Natural killer cell (primary cell): Measurements from ENCODE around the gene C11orf54. TPM values are rescaled to one million over a fixed set of nuclear protein-coding genes. Genes with fewer than 3 reads are reported as not detected.

Source experiments
- ATAC-seq, 3 donors: fragments of 150-1000 bp in 2 of 3; fragments of 200-7000 bp in 1 of 3; cut with Tn5 transposase; 1 replicate in 1 of 3; 2 replicates in 2 of 3; pipeline ENCODE4 v1.10.0; 2021; ENCODE audit warnings: mild to moderate bottlenecking in 2 of 3, moderate library complexity in 2 of 3
- DNase-seq, 2 donors: peaks; one replicate each; pipeline versions ENCODE4 v3.0.0 to v3.0.0-alpha.2; 2013 to 2021; ENCODE audit warnings: mixed read lengths in 1 of 2
- H3K27ac ChIP-seq: one replicate; pipeline ENCODE4 v1.5.1; 2013; ENCODE audit warnings: mild to moderate bottlenecking, low read length
- H3K27me3 ChIP-seq: one replicate; pipeline ENCODE4 v1.6.1; 2013; ENCODE audit warnings: low read length; ENCODE audit not compliant: control insufficient read depth, insufficient read depth
- H3K36me3 ChIP-seq: one replicate; pipeline ENCODE4 v1.6.1; 2013; ENCODE audit warnings: low read length; ENCODE audit not compliant: control insufficient read depth, insufficient read depth
- H3K4me1 ChIP-seq: one replicate; pipeline ENCODE4 v1.6.1; 2013; ENCODE audit warnings: low read length; ENCODE audit not compliant: control insufficient read depth, insufficient read depth
- H3K4me3 ChIP-seq: one replicate; pipeline ENCODE4 v1.5.1; 2013; ENCODE audit warnings: low read length
- H3K9me3 ChIP-seq: one replicate; pipeline ENCODE4 v1.6.1; 2013; ENCODE audit warnings: low read length; ENCODE audit not compliant: control insufficient read depth, insufficient read depth
- H3K27ac Mint-ChIP-seq, 2 donors: one replicate each; pipeline ENCODE4 v1.8.0; 2022; ENCODE audit warnings: mild to moderate bottlenecking in 2 of 2, mixed read lengths in 2 of 2, moderate library complexity in 1 of 2
- H3K27me3 Mint-ChIP-seq, 2 donors: one replicate each; pipeline ENCODE4 v1.8.0; 2022; ENCODE audit warnings: low read depth in 2 of 2, mixed read lengths in 2 of 2
- H3K36me3 Mint-ChIP-seq: one replicate; pipeline ENCODE4 v1.8.0; 2022; ENCODE audit warnings: mixed read lengths
- H3K4me1 Mint-ChIP-seq, 2 donors: one replicate each; pipeline ENCODE4 v1.8.0; 2022; ENCODE audit warnings: mixed read lengths in 2 of 2
- H3K4me3 Mint-ChIP-seq: one replicate; pipeline ENCODE4 v1.8.0; 2022; ENCODE audit warnings: mild to moderate bottlenecking, moderate library complexity, mixed read lengths
- H3K9me3 Mint-ChIP-seq, 2 donors: one replicate each; pipeline ENCODE4 v1.8.0; 2022; ENCODE audit warnings: mixed read lengths in 2 of 2
- CTCF ChIP-seq: fragments of 200-600 bp; IDR thresholded peaks from one replicate; pipeline ENCODE4 v1.8.0; 2022; ENCODE audit warnings: antibody characterized with exemption
- WGBS: methylation state at CpG from one replicate; pipeline ENCODE4 v1.1.7; 2013; ENCODE audit warnings: missing lambda C conversion rate; ENCODE audit not compliant: insufficient coverage; 5-methylcytosine and 5-hydroxymethylcytosine counted together
- intact Hi-C: fragments of 100-400 bp; cut with micrococcal nuclease; formaldehyde crosslinking; loops from one replicate; pipeline ENCODE4 v1.14.2; 2022
- total RNA-seq, 4 donors: library from RNA; stranded (reverse); fragments of 120-200 nt in 1 of 4; gene quantifications; one replicate each; pipeline versions ENCODE4 v1.2.3 to v1.2.4, GENCODE V29; 2013 to 2022

The C11orf54 gene
- total RNA-seq, 3 donors from 2014 or later (not counting 1 experiment from before 2014, with no cell fraction given), result 15.5 to 25.0 (median 22.7) TPM

GRCh38 chr11:93734427-93735222, 6.8 kb upstream of the C11orf54 start:
- no peak for TF ChIP-seq CTCF
- Histone ChIP-seq H3K9me3 (no peaks in the 10 kb centered on the region), H3K4me1 (peaks cover 7% of the 10 kb centered on the region), H3K36me3 (peaks cover 97% of the 10 kb centered on the region), H3K27ac (no peak overlapping the region), H3K27me3 (no peaks in the 10 kb centered on the region), H3K4me3 (no peak overlapping the region)
- WGBS, result 86% methylated on average over 1 of the region's 1 CpG
- no peaks in the 10 kb centered on the region for H3K27me3 Mint-ChIP-seq
- DNase-seq (no peak), ATAC-seq (no peak)
- peaks cover 38 to 48% of the 10 kb centered on the region in 2 donors for H3K4me1 Mint-ChIP-seq
- no peaks in the 10 kb centered on the region for H3K9me3 Mint-ChIP-seq
- H3K27ac Mint-ChIP-seq, result peak overlapping the region; percentile 45 to 65
- H3K4me3 Mint-ChIP-seq, result no peak overlapping the region
- peaks cover 21% of the 10 kb centered on the region for H3K36me3 Mint-ChIP-seq
- intact Hi-C loops, result no loop called here

- no peak overlapping the region for H3K4me3 Mint-ChIP-seq
- intact Hi-C loops, result no loop called here
- no peak for TF ChIP-seq CTCF
- DNase-seq, result no peak
- Histone ChIP-seq H3K27me3 (no peaks in the 10 kb centered on the region), H3K36me3 (peaks cover 88% of the 10 kb centered on the region), H3K4me1 (peaks cover 14% of the 10 kb centered on the region), H3K4me3 (no peak overlapping the region), H3K9me3 (no peaks in the 10 kb centered on the region), H3K27ac (no peak overlapping the region)
- H3K36me3 Mint-ChIP-seq, result peaks cover 21% of the 10 kb centered on the region
- peaks cover 47 to 58% of the 10 kb centered on the region in 2 donors for H3K4me1 Mint-ChIP-seq
- ATAC-seq, result no peak
- WGBS, result no CpG with 5 or more reads among the region's 1 CpG
- no peaks in the 10 kb centered on the region for H3K27me3 Mint-ChIP-seq
- no peaks in the 10 kb centered on the region for H3K9me3 Mint-ChIP-seq
- peak overlapping the region; percentile 17 to 99 for H3K27ac Mint-ChIP-seq
Observed at GRCh38 chr11:93735627-93736026, 5.8 kb upstream of the C11orf54 start.

GRCh38 chr11:93736129-93736528, 5.3 kb upstream of the C11orf54 start:
- H3K27ac ChIP-seq, result no peak overlapping the region
- H3K4me1 ChIP-seq, result peaks cover 14% of the 10 kb centered on the region
- Mint-ChIP-seq H3K4me3 (no peak overlapping the region), H3K27me3 (no peaks in the 10 kb centered on the region), H3K9me3 (no peaks in the 10 kb centered on the region), H3K27ac (peak overlapping the region; percentile 17 to 99), H3K36me3 (peaks cover 21% of the 10 kb centered on the region), H3K4me1 (peaks cover 52 to 63% of the 10 kb centered on the region in 2 donors)
- TF ChIP-seq CTCF, result no peak
- H3K4me3 ChIP-seq, result no peak overlapping the region
- H3K9me3 ChIP-seq, result no peaks in the 10 kb centered on the region
- ATAC-seq, result no peak
- no peaks in the 10 kb centered on the region for H3K27me3 ChIP-seq
- no peak for DNase-seq
- intact Hi-C loops, result no loop called here
- peaks cover 83% of the 10 kb centered on the region for H3K36me3 ChIP-seq
